ENCODE measurements around the gene NFAT5. TPM values are rescaled to one million over a fixed set of nuclear protein-coding genes. Genes with fewer than 3 reads are reported as not detected.

The NFAT5 gene
- total RNA-seq, 1 experiment from 2014 or later: 34.8 TPM

DNA sequence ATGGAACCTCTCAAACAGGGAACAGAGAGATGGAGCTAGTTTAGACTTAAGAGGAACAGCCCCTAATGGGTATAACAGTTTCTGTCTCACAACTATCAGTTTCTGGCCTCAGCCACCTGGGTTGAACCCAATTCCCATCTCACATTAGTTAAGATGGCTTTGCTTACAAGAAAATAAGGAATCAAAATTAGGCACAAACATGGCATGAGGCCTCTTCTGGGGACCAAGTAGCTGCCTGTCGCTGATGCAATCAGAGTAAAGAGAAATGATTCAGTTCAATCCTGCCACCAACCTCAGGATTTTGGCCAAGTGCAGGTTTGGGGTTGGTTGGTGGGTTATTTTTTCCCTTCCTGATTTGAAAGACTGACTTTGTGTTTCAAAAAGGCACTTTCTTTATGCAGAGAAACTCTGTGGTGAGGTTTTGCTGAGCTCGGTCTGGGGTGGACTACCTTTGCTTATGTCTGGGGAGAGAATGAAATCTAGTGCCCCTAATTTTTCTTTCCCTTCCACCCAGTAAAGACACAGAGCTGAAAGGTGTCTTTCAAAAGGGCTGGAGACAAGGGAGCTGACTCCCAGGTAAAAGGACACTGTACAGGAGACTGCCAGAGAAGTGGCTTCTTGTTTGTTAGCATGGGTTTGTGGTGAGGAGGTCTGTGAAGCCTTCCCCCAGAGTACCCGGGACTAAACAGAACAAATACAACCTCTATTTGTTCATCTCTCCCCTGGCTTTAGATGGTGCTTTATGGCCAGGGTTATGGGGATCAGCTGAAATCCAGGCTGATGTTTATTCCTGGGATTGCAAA is 44.8 kb upstream of the NFAT5 start:
- no TSS peak for BruUV-seq (replicated peaks)
- Histone ChIP-seq H3K4me3 (ENCODE audit: low read depth, low read length, poor library complexity, severe bottlenecking) (no peak overlapping the region), H3K27ac (ENCODE audit: low read depth, low read length, poor library complexity, severe bottlenecking) (no peak overlapping the region), H3K36me3 (ENCODE audit: insufficient read depth, low read length, poor library complexity, severe bottlenecking) (no peaks in the 10 kb centered on the region), H3K4me1 (ENCODE audit: insufficient read depth, low read length, poor library complexity, severe bottlenecking) (no peaks in the 10 kb centered on the region), H3K27me3 (replicated peaks; ENCODE audit: insufficient read depth, low read depth, low read length, poor library complexity) (no peaks in the 10 kb centered on the region), H3K9me3 (ENCODE audit: low read depth, low read length, poor library complexity, severe bottlenecking) (no peaks in the 10 kb centered on the region)
- no peak for DNase-seq (ENCODE audit: low spot score)
- ChIA-PET CTCF (interaction anchor here (0.6 kb wide), 1 partner anchor 1133 kb away, joined by 3 read pairs; no protein-coding TSS in a partner anchor), POLR2A (ENCODE audit: low non-redundant PET) (interaction anchor here (0.6 kb wide), 1 partner anchor 61 kb away, joined by 15 read pairs; no protein-coding TSS in a partner anchor)
- intact Hi-C loops (cut with micrococcal nuclease; ENCODE audit: unreplicated experiment): no loop called here
- TF ChIP-seq EZH2 (IDR thresholded peaks at IDR 0.05; ENCODE audit: borderline replicate concordance, low read depth, low read length, poor library complexity, severe bottlenecking): no peak
- TF ChIP-seq, protein P1, sequence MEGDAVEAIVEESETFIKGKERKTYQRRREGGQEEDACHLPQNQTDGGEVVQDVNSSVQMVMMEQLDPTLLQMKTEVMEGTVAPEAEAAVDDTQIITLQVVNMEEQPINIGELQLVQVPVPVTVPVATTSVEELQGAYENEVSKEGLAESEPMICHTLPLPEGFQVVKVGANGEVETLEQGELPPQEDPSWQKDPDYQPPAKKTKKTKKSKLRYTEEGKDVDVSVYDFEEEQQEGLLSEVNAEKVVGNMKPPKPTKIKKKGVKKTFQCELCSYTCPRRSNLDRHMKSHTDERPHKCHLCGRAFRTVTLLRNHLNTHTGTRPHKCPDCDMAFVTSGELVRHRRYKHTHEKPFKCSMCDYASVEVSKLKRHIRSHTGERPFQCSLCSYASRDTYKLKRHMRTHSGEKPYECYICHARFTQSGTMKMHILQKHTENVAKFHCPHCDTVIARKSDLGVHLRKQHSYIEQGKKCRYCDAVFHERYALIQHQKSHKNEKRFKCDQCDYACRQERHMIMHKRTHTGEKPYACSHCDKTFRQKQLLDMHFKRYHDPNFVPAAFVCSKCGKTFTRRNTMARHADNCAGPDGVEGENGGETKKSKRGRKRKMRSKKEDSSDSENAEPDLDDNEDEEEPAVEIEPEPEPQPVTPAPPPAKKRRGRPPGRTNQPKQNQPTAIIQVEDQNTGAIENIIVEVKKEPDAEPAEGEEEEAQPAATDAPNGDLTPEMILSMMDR (conservative IDR thresholded peaks at IDR 0.05; ENCODE audit: low read depth, low read length): no peak

DNA sequence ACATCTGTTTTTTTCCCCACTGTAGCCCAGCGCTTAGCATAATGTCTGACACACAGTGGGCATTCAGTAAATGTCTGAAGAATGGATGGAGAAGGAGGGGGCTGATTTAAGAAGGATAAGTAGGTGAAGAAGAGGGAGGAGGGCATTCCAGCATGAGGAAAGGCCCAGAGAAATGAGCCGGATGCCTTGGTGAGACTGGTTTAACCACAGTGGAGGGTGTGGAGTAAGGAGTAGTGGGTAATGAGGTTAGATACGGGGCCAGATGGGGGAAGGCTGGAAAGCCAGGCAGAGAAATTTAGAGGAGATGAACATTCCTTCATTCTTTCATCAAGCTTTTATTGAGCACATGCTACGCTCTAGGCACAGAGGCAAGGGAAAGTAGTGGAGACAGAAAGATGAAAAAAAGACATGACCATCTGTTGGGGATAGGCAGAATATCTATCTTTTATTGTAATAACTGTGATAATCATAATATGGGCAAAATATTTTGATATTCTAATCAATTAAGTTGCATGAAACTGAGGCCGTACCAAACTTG is 43.7 kb upstream of the NFAT5 start:
- no peaks in the 10 kb centered on the region for H3K27me3 ChIP-seq (replicated peaks; ENCODE audit: insufficient read depth, low read depth, low read length, poor library complexity)
- no peak for DNase-seq (ENCODE audit: low spot score)
- H3K36me3 ChIP-seq (ENCODE audit: insufficient read depth, low read length, poor library complexity, severe bottlenecking): no peaks in the 10 kb centered on the region
- CTCF ChIA-PET: no interaction called here
- no peak overlapping the region for H3K27ac ChIP-seq (ENCODE audit: low read depth, low read length, poor library complexity, severe bottlenecking)
- no peaks in the 10 kb centered on the region for H3K4me1 ChIP-seq (ENCODE audit: insufficient read depth, low read length, poor library complexity, severe bottlenecking)
- intact Hi-C loops (cut with micrococcal nuclease; ENCODE audit: unreplicated experiment): no loop called here
- H3K9me3 ChIP-seq (ENCODE audit: low read depth, low read length, poor library complexity, severe bottlenecking): no peaks in the 10 kb centered on the region
- no peak overlapping the region for H3K4me3 ChIP-seq (ENCODE audit: low read depth, low read length, poor library complexity, severe bottlenecking)
- TF ChIP-seq, protein P1 (conservative IDR thresholded peaks at IDR 0.05; ENCODE audit: low read depth, low read length): no peak
- no peak for TF ChIP-seq EZH2 (IDR thresholded peaks at IDR 0.05; ENCODE audit: borderline replicate concordance, low read depth, low read length, poor library complexity, severe bottlenecking)
- POLR2A ChIA-PET (ENCODE audit: low non-redundant PET): no interaction called here
- BruUV-seq (replicated peaks): no TSS peak

DNA sequence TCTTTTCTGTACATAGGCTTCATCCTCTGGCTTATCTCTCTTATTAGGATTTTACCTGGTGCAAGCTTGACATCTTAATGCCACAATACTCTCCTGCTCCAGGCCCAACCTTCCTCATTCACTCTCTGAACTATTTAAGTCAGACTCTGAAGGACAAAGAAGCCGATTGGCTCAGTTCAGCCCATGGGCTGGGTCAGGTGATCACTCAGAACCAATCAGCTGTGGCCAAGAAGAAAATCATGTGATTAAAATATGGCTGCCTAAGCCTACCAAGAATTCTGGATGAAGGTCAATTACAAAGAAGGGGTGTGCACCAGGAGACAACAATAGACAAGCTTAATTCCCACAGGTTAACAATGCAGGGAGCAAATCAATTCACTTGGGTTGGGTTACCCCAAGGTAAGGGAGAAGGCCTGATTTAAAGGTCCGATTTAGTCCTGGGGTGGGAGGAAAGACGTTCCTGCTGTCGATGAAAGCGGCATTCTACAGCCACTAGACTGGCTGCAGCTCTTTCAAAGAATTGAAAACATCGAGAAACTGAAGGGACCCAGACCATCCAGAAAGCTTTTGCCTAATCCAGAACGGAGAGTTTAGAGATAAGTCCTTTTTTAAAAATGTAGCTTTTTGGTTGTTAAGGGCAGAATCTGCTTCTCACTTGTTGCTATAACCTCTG is 42.9 kb upstream of the NFAT5 start:
- no peaks in the 10 kb centered on the region for H3K9me3 ChIP-seq (ENCODE audit: low read depth, low read length, poor library complexity, severe bottlenecking)
- no peaks in the 10 kb centered on the region for H3K27me3 ChIP-seq (replicated peaks; ENCODE audit: insufficient read depth, low read depth, low read length, poor library complexity)
- no peak overlapping the region for H3K27ac ChIP-seq (ENCODE audit: low read depth, low read length, poor library complexity, severe bottlenecking)
- POLR2A ChIA-PET (ENCODE audit: low non-redundant PET): no interaction called here
- CTCF ChIA-PET: no interaction called here
- BruUV-seq (replicated peaks): no TSS peak
- no peaks in the 10 kb centered on the region for H3K36me3 ChIP-seq (ENCODE audit: insufficient read depth, low read length, poor library complexity, severe bottlenecking)
- intact Hi-C loops (cut with micrococcal nuclease; ENCODE audit: unreplicated experiment): no loop called here
- no peaks in the 10 kb centered on the region for H3K4me1 ChIP-seq (ENCODE audit: insufficient read depth, low read length, poor library complexity, severe bottlenecking)
- H3K4me3 ChIP-seq (ENCODE audit: low read depth, low read length, poor library complexity, severe bottlenecking): no peak overlapping the region
- DNase-seq (ENCODE audit: low spot score): peak; percentile 58
- TF ChIP-seq, protein P1 (conservative IDR thresholded peaks at IDR 0.05; ENCODE audit: low read depth, low read length): no peak
- no peak for TF ChIP-seq EZH2 (IDR thresholded peaks at IDR 0.05; ENCODE audit: borderline replicate concordance, low read depth, low read length, poor library complexity, severe bottlenecking)

All from A673 (cell line).